Activated naive CD4-positive, alpha-beta T cell treated with anti-CD3 and anti-CD28 coated beads, Interleukin-2, amount 50 U/mL, for 72 hours (primary cell): ENCODE results near the gene GTPBP3. TPM values are rescaled to one million over a fixed set of nuclear protein-coding genes. Genes with fewer than 3 reads are reported as not detected.

ENCODE experiments used
- ATAC-seq, 2 donors: fragments of 150-1000 bp; cut with Tn5 transposase; 2 replicates each; pipeline ENCODE4 v1.10.0; 2021; ENCODE audit warnings: mild to moderate bottlenecking in 2 of 2, moderate library complexity in 2 of 2
- DNase-seq, 2 donors: peaks; one replicate each; pipeline ENCODE4 v3.0.0; 2021 to 2022; ENCODE audit warnings: low spot score in 2 of 2
- H3K27ac Mint-ChIP-seq, 2 donors: one replicate each; pipeline ENCODE4 v1.8.0; 2022; ENCODE audit warnings: mild to moderate bottlenecking in 2 of 2, mixed read lengths in 2 of 2
- H3K36me3 Mint-ChIP-seq, 2 donors: one replicate each; pipeline ENCODE4 v1.8.0; 2022; ENCODE audit warnings: mixed read lengths in 2 of 2
- H3K9me3 Mint-ChIP-seq, 2 donors: one replicate each; pipeline ENCODE4 v1.8.0; 2022; ENCODE audit warnings: mixed read lengths in 2 of 2
- total RNA-seq, 2 donors: library from RNA; stranded (reverse); gene quantifications; one replicate each; pipeline ENCODE4 v1.2.3, GENCODE V29; 2022

The GTPBP3 gene
- total RNA-seq, 2 donors from 2014 or later, result 11.1 to 46.1 TPM

GRCh38 chr19:17323300-17323963 is 13.9 kb upstream of the GTPBP3 start:
- H3K36me3 Mint-ChIP-seq, result peaks cover 0 to 5% of the 10 kb centered on the region in 2 donors
- no peak for DNase-seq
- ATAC-seq, result peak in 1 of 2 donors; percentile 18
- peak overlapping the region; percentile 7 to 72 for H3K27ac Mint-ChIP-seq
- H3K9me3 Mint-ChIP-seq, result no peaks in the 10 kb centered on the region

- Mint-ChIP-seq H3K36me3 (peaks cover 0 to 5% of the 10 kb centered on the region in 2 donors), H3K27ac (no peak overlapping the region), H3K9me3 (no peaks in the 10 kb centered on the region)
- no peak for DNase-seq
- ATAC-seq, result peak in 1 of 2 donors; percentile 83
Observed at GRCh38 chr19:17323964-17324332, 13.4 kb upstream of the GTPBP3 start.

DNA sequence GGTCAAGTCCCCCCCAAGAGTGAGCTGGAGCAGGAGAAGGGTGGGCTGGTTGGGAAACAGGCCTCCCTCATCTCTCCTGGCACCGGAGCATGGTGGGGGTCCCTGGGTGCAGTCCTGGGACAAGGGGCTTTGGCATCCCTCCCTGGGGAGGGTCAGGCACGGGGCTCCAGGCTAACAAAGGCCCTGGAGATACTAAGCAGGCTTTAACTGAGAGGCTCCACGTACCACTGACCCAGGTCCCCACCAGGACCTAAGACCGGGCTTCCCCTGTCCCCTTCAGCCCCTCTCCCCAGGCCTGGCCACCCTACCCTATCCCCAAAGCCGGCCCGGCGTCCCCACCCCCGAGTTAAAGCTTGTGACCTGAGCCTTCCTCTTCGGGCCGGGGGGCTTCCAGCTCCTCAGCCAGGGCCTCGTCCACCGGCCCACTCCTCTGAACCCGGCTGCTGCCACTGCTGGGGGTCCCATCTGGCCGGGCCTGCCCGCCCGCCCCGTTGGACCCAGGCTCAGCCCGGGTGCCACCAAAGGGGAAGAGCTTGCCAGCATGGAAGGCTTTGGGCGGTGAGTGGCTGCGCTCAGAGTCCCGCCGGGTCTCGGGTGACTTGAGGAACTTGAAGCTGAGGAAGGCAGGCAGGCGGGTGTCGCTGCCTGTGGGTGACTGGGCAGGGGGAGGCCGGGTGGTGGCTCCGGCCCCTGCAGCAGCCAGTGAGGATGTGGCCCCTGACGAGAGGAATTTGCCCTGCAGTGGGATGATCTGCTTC is 12.8 kb upstream of the GTPBP3 start:
- DNase-seq, result no peak
- no peak for ATAC-seq

DNA sequence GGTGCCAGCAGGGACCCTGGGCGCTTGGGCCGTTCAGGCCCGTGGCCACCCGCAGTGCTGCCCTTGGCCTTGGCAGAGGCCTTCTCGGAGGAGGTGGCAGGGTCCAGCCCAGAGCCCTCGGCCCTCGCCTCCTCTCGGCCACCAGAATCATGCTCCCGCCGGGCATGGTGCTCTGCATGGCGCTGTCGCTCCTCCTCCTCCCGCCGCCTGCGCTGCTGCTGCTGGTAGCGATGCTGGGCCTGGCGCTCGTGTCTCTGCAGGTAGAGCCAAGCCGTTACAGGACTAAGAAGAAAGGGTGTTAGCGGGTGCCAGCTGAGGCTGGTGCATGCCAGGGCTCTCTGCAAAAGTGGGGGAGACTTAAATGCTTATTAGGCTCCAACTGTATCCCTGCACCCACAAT is 12.2 kb upstream of the GTPBP3 start:
- DNase-seq (no peak), ATAC-seq (no peak)
- Mint-ChIP-seq H3K9me3 (no peaks in the 10 kb centered on the region), H3K36me3 (peaks cover 0 to 2% of the 10 kb centered on the region in 2 donors), H3K27ac (no peak overlapping the region)

More for the DNA sequence above, 12.8 kb upstream of the GTPBP3 start:
- Mint-ChIP-seq H3K36me3 (peaks cover 0 to 5% of the 10 kb centered on the region in 2 donors), H3K27ac (no peak overlapping the region), H3K9me3 (no peaks in the 10 kb centered on the region)

DNA sequence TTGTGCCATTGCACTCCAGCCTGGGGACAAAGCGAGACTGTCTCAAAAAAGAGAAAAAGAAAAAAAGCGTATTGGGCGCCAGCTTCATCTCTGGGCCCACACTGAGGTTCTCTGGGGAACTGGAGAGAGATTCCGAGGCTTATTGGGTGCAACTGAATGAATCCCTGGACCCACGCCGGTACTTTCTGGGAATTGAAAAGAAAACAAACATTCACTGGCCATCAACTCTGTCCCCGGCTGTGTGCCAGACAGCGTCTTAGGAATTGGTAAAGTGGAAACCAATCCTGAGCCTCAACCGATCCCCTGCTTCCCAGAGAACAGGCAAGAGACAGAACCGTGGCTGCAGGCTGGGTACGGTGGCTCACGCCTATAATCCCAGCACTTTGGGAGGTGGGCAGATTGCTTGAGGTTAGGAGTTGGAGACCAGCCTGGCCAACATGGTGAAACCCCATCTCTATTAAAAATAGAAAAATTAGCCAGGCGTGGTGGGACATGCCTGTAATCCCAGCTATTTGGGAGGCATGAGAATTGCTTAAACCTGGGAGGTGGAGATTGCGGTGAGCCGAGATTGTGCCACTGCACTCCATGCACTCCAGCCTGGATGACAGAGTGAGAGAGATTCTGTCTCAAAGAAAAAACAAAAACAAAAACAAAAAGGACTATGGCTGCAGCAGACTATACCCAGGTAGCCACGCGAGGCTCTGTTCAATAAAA is 11.3 kb upstream of the GTPBP3 start:
- H3K9me3 Mint-ChIP-seq, result no peaks in the 10 kb centered on the region
- ATAC-seq (no peak), DNase-seq (no peak)
- no peak overlapping the region for H3K27ac Mint-ChIP-seq
- no peaks in the 10 kb centered on the region for H3K36me3 Mint-ChIP-seq

- Mint-ChIP-seq H3K9me3 (no peaks in the 10 kb centered on the region), H3K27ac (no peak overlapping the region), H3K36me3 (no peaks in the 10 kb centered on the region)
- DNase-seq, result no peak
- ATAC-seq, result no peak
Observed at GRCh38 chr19:17326595-17326966, 10.8 kb upstream of the GTPBP3 start.

GRCh38 chr19:17327068-17327653 is 10.2 kb upstream of the GTPBP3 start:
- no peak overlapping the region for H3K27ac Mint-ChIP-seq
- no peaks in the 10 kb centered on the region for H3K36me3 Mint-ChIP-seq
- DNase-seq, result no peak
- ATAC-seq, result no peak
- no peaks in the 10 kb centered on the region for H3K9me3 Mint-ChIP-seq

- DNase-seq (peak in 1 of 2 donors; percentile 48), ATAC-seq (peak; percentile 57 to 69)
- Mint-ChIP-seq H3K36me3 (peaks cover 0 to 4% of the 10 kb centered on the region in 2 donors), H3K9me3 (no peaks in the 10 kb centered on the region), H3K27ac (peak overlapping the region in 1 of 2 donors; percentile 36)
Observed at GRCh38 chr19:17327654-17328516, 9.5 kb upstream of the GTPBP3 start.

DNA sequence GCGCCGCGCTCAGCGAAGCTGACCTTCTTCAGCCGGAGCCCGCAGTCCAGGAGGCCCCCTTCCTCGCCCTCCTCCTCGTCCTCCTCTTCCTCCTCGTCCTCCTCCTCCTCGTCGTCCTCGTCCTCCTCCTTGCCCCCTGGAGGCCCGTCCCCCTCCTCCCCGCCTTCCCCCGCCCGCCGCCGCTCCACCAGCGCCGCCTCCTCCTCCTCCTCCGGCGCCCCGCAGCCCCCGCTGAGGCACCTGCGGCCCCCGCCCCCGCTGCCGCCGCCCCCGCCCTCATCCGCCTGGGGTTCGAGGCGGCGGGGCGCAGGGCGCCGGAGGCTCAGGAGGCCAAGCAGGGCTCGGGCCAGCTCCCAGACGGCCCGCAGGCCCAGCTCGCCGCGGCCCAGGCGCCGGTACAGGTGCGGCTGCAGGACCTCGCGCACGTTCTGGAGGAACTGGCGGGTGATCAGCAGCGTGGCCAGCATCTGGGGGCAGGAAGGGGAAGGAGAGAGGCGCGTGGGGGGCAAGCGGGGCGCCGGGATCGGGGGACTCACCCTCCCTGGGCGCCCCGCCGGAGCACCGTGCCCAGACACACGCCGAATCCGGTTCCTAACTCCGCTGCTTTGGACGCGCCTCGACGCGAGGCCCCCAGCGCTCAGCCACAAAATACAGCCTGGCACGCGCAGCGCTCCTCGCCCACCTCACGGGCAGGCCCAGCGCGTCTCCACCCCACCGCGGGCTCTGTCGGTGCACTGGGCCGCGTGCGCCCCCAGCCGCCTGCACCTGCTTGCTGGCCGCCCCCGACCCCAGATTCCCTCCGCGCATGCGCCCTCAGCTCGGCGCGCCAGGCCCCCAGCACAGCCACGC is 8.6 kb upstream of the GTPBP3 start:
- peaks cover 0 to 5% of the 10 kb centered on the region in 2 donors for H3K36me3 Mint-ChIP-seq
- ATAC-seq, result peak; percentile 13 to 14
- no peaks in the 10 kb centered on the region for H3K9me3 Mint-ChIP-seq
- H3K27ac Mint-ChIP-seq, result no peak overlapping the region
- no peak for DNase-seq

- peaks cover 0 to 5% of the 10 kb centered on the region in 2 donors for H3K36me3 Mint-ChIP-seq
- DNase-seq (no peak), ATAC-seq (no peak)
- no peaks in the 10 kb centered on the region for H3K9me3 Mint-ChIP-seq
- no peak overlapping the region for H3K27ac Mint-ChIP-seq
Observed at GRCh38 chr19:17329366-17330261, 7.7 kb upstream of the GTPBP3 start.

- Mint-ChIP-seq H3K27ac (no peak overlapping the region), H3K36me3 (peaks cover 0 to 5% of the 10 kb centered on the region in 2 donors), H3K9me3 (no peaks in the 10 kb centered on the region)
- ATAC-seq, result no peak
- no peak for DNase-seq
Observed at GRCh38 chr19:17330262-17331044, 6.9 kb upstream of the GTPBP3 start.

- H3K27ac Mint-ChIP-seq, result no peak overlapping the region
- ATAC-seq (no peak), DNase-seq (no peak)
- no peaks in the 10 kb centered on the region for H3K9me3 Mint-ChIP-seq
- H3K36me3 Mint-ChIP-seq, result peaks cover 0 to 5% of the 10 kb centered on the region in 2 donors
Observed at GRCh38 chr19:17331045-17331558, 6.3 kb upstream of the GTPBP3 start.

DNA sequence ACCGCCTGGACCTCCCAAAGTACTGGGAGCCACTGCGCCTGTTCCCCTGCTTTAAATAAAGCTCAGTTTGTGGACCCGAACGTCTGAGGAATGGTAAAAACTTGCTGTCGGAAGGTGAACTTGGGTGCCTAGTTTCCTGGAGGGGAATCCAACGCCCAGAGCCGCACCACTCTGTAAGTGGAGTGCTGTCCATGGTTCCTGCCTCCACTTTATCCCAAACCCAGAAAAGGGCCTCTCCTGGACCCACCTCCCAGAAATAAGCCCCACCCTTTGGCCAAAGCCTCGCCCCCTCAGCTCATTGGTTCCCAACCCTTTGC is 5.0 kb upstream of the GTPBP3 start:
- peaks cover 4 to 5% of the 10 kb centered on the region in 2 donors for H3K36me3 Mint-ChIP-seq
- no peak for DNase-seq
- ATAC-seq, result no peak
- H3K9me3 Mint-ChIP-seq, result no peaks in the 10 kb centered on the region
- no peak overlapping the region for H3K27ac Mint-ChIP-seq
